HL-60 (cell line): ENCODE measurements around the gene PEG3.

Experiments used
- DNase-seq, 2 experiments: peaks; one replicate each; pipeline ENCODE4 v3.0.0-alpha.2; 2010 to 2020; ENCODE audit warnings: low read depth in 1 of 2, low spot score in 1 of 2
- H3K27ac ChIP-seq: fragments of 250-450 bp; sonication (Bioruptor Pico); replicated peaks from 2 replicates; pipeline ENCODE4 v1.5.1; 2020; ENCODE audit warnings: mild to moderate bottlenecking, moderate library complexity
- H3K27me3 ChIP-seq: fragments of 250-450 bp; sonication (Bioruptor Pico); 2 replicates; pipeline ENCODE4 v1.5.1; 2021; ENCODE audit warnings: mild to moderate bottlenecking, moderate library complexity; ENCODE audit not compliant: insufficient read depth, poor library complexity, severe bottlenecking
- H3K4me3 ChIP-seq: replicated peaks from 2 replicates; pipeline ENCODE4 v1.5.1; 2011; ENCODE audit warnings: mild to moderate bottlenecking, control low read depth, low read length; ENCODE audit not compliant: insufficient read depth
- GABPA ChIP-seq: IDR thresholded peaks from 2 replicates; pipeline ENCODE4 v1.6.1; 2012; ENCODE audit warnings: low read depth
- POLR2AphosphoS5 ChIP-seq: IDR thresholded peaks from 2 replicates; pipeline ENCODE4 v1.6.1; 2012; ENCODE audit warnings: low read depth
- REST ChIP-seq: IDR thresholded peaks from 2 replicates; pipeline ENCODE4 v1.6.1; 2012; ENCODE audit warnings: low read depth; ENCODE audit not compliant: insufficient replicate concordance
- SPI1 ChIP-seq: IDR thresholded peaks from 2 replicates; pipeline ENCODE4 v1.6.1; 2012; ENCODE audit warnings: low read depth, mild to moderate bottlenecking, borderline replicate concordance
- TF ChIP-seq, protein P1 (sequence below): IDR thresholded peaks from one replicate; pipeline ENCODE4 v1.5.1; 2011; ENCODE audit warnings: low read length, control low read depth, inconsistent platforms; ENCODE audit not compliant: insufficient read depth

PEG3 gene

GRCh38 chr19:56822755-56823154, 17.8 kb downstream of the PEG3 start:
- TF ChIP-seq GABPA (no peak), REST (no peak), POLR2AphosphoS5 (no peak), SPI1 (no peak)
- TF ChIP-seq, protein P1, sequence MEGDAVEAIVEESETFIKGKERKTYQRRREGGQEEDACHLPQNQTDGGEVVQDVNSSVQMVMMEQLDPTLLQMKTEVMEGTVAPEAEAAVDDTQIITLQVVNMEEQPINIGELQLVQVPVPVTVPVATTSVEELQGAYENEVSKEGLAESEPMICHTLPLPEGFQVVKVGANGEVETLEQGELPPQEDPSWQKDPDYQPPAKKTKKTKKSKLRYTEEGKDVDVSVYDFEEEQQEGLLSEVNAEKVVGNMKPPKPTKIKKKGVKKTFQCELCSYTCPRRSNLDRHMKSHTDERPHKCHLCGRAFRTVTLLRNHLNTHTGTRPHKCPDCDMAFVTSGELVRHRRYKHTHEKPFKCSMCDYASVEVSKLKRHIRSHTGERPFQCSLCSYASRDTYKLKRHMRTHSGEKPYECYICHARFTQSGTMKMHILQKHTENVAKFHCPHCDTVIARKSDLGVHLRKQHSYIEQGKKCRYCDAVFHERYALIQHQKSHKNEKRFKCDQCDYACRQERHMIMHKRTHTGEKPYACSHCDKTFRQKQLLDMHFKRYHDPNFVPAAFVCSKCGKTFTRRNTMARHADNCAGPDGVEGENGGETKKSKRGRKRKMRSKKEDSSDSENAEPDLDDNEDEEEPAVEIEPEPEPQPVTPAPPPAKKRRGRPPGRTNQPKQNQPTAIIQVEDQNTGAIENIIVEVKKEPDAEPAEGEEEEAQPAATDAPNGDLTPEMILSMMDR: no peak
- no peaks in the 10 kb centered on the region for H3K27me3 ChIP-seq
- no peak overlapping the region for H3K4me3 ChIP-seq
- no peak for DNase-seq
- no peak overlapping the region for H3K27ac ChIP-seq

- Histone ChIP-seq H3K4me3 (no peak overlapping the region), H3K27me3 (no peaks in the 10 kb centered on the region), H3K27ac (no peak overlapping the region)
- TF ChIP-seq GABPA (no peak), SPI1 (no peak), REST (no peak), POLR2AphosphoS5 (no peak)
- TF ChIP-seq, protein P1: no peak
- no peak for DNase-seq
Observed at GRCh38 chr19:56821675-56822074, 18.9 kb downstream of the PEG3 start.

GRCh38 chr19:56821209-56821608, 19.3 kb downstream of the PEG3 start:
- no peak overlapping the region for H3K27ac ChIP-seq
- H3K27me3 ChIP-seq: no peaks in the 10 kb centered on the region
- H3K4me3 ChIP-seq: no peak overlapping the region
- DNase-seq: no peak
- TF ChIP-seq, protein P1: no peak
- TF ChIP-seq POLR2AphosphoS5 (no peak), GABPA (no peak), REST (no peak), SPI1 (no peak)
